Measurements from ENCODE around the gene TMEM163. TPM values are rescaled to one million over a fixed set of nuclear protein-coding genes. Genes with fewer than 3 reads are reported as not detected.

The TMEM163 gene
- polyA plus RNA-seq, 3 donors: 0.01 TPM; not detected in 2

DNA sequence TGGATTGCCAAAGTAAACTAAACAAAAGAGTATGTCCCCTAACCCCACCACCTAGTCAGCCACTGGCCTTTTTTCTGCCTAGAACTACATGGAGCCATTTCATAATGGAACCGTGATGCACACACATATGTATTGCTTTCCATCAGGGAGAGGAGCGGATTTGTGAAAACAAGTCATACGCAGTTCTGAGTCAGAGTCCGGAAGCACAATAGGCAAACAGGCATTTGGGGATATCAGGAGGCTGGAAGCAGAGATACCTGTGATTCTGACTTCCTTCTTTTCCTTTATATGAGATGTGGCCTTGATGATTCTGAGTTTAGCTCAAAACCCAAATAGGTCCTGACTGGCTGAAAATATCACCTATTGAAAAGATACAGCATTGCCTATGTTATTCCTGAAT is 93.5 kb downstream of the TMEM163 start:
- no peaks in the 10 kb centered on the region for H3K36me3 Mint-ChIP-seq
- intact Hi-C loops (cut with micrococcal nuclease): no loop called here
- no peaks in the 10 kb centered on the region for H3K36me3 ChIP-seq (replicated peaks in 1 of 2; ENCODE audit: control insufficient read depth in 1 of 2, insufficient read depth in 2 of 2, low read length in 2 of 2)
- H3K4me3 ChIP-seq (replicated peaks in 1 of 3; ENCODE audit: low read depth in 2 of 3, low read length in 3 of 3): no peak overlapping the region
- peaks cover 6% of the 10 kb centered on the region for H3K4me1 Mint-ChIP-seq
- H3K9ac ChIP-seq (ENCODE audit: insufficient read depth, low read length, poor library complexity, severe bottlenecking): no peak overlapping the region
- peaks cover 0 to 4% of the 10 kb centered on the region in 2 donors for H3K9me3 ChIP-seq (replicated peaks in 1 of 2; ENCODE audit: control insufficient read depth in 1 of 2, insufficient read depth in 1 of 2, low read length in 2 of 2)
- TF ChIP-seq, protein P1, sequence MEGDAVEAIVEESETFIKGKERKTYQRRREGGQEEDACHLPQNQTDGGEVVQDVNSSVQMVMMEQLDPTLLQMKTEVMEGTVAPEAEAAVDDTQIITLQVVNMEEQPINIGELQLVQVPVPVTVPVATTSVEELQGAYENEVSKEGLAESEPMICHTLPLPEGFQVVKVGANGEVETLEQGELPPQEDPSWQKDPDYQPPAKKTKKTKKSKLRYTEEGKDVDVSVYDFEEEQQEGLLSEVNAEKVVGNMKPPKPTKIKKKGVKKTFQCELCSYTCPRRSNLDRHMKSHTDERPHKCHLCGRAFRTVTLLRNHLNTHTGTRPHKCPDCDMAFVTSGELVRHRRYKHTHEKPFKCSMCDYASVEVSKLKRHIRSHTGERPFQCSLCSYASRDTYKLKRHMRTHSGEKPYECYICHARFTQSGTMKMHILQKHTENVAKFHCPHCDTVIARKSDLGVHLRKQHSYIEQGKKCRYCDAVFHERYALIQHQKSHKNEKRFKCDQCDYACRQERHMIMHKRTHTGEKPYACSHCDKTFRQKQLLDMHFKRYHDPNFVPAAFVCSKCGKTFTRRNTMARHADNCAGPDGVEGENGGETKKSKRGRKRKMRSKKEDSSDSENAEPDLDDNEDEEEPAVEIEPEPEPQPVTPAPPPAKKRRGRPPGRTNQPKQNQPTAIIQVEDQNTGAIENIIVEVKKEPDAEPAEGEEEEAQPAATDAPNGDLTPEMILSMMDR (IDR thresholded peaks at IDR 0.05): no peak
- 96% methylated on average over 4 of the region's 4 CpGs for WGBS (ENCODE audit: insufficient coverage)
- no peak overlapping the region for H3K4me3 Mint-ChIP-seq
- no peaks in the 10 kb centered on the region for H3K4me1 ChIP-seq (ENCODE audit: control insufficient read depth in 1 of 2, insufficient read depth in 2 of 2, low read length in 2 of 2)
- no peak overlapping the region for H2AFZ ChIP-seq (ENCODE audit: insufficient read depth, low read depth, low read length, poor library complexity, severe bottlenecking)
- no peak overlapping the region for H3K27ac ChIP-seq (ENCODE audit: low read depth in 1 of 2, low read length in 2 of 2)
- peaks cover 0 to 5% (median 0%) of the 10 kb centered on the region in 3 donors for H3K27me3 Mint-ChIP-seq (ENCODE audit: low read depth in 3 of 3)
- H3K4me2 ChIP-seq (replicated peaks; ENCODE audit: extremely low read depth, low read length, poor library complexity, severe bottlenecking): no peak overlapping the region
- no peaks in the 10 kb centered on the region for H4K20me1 ChIP-seq (ENCODE audit: insufficient read depth, low read length)
- H3K27me3 ChIP-seq (ENCODE audit: control insufficient read depth in 2 of 2, insufficient read depth in 2 of 2, low read length in 2 of 2): no peaks in the 10 kb centered on the region
- H3K79me2 ChIP-seq (ENCODE audit: insufficient read depth, low read length): no peaks in the 10 kb centered on the region
- no peak overlapping the region for H3K27ac Mint-ChIP-seq
- peaks cover 0 to 6% (median 3%) of the 10 kb centered on the region in 7 donors for H3K9me3 Mint-ChIP-seq
- DNase-seq: no peak

GRCh38 chr2:134623796-134624195 is 95.0 kb downstream of the TMEM163 start:
- Histone ChIP-seq H3K4me3 (replicated peaks in 1 of 3; ENCODE audit: low read depth in 2 of 3, low read length in 3 of 3) (no peak overlapping the region), H4K20me1 (ENCODE audit: insufficient read depth, low read length) (no peaks in the 10 kb centered on the region), H3K4me1 (ENCODE audit: control insufficient read depth in 1 of 2, insufficient read depth in 2 of 2, low read length in 2 of 2) (no peaks in the 10 kb centered on the region), H3K36me3 (replicated peaks in 1 of 2; ENCODE audit: control insufficient read depth in 1 of 2, insufficient read depth in 2 of 2, low read length in 2 of 2) (no peaks in the 10 kb centered on the region), H3K9me3 (replicated peaks in 1 of 2; ENCODE audit: control insufficient read depth in 1 of 2, insufficient read depth in 1 of 2, low read length in 2 of 2) (peaks cover 8 to 9% of the 10 kb centered on the region in 2 donors), H3K27ac (ENCODE audit: low read depth in 1 of 2, low read length in 2 of 2) (no peak overlapping the region), H3K79me2 (ENCODE audit: insufficient read depth, low read length) (no peaks in the 10 kb centered on the region), H3K4me2 (replicated peaks; ENCODE audit: extremely low read depth, low read length, poor library complexity, severe bottlenecking) (no peak overlapping the region), H3K9ac (ENCODE audit: insufficient read depth, low read length, poor library complexity, severe bottlenecking) (no peak overlapping the region), H2AFZ (ENCODE audit: insufficient read depth, low read depth, low read length, poor library complexity, severe bottlenecking) (no peak overlapping the region), H3K27me3 (ENCODE audit: control insufficient read depth in 2 of 2, insufficient read depth in 2 of 2, low read length in 2 of 2) (no peaks in the 10 kb centered on the region)
- Mint-ChIP-seq H3K9me3 (peaks cover 0 to 12% (median 5%) of the 10 kb centered on the region in 7 donors), H3K27me3 (ENCODE audit: low read depth in 3 of 3) (peaks cover 0 to 5% (median 0%) of the 10 kb centered on the region in 3 donors), H3K4me3 (peak overlapping the region in 1 of 2 donors; percentile 39), H3K27ac (no peak overlapping the region), H3K4me1 (peaks cover 6% of the 10 kb centered on the region), H3K36me3 (no peaks in the 10 kb centered on the region)
- TF ChIP-seq, protein P1 (IDR thresholded peaks at IDR 0.05): no peak
- intact Hi-C loops (cut with micrococcal nuclease): no loop called here
- peak; percentile 9 to 54 (median 31) for DNase-seq
- no CpG with 5 or more reads among the region's 3 CpGs for WGBS (ENCODE audit: insufficient coverage)
